ENCODE measurements around the gene XRN1. TPM values are rescaled to one million over a fixed set of nuclear protein-coding genes. Genes with fewer than 3 reads are reported as not detected.
"Not testable (repeated sequence)": the region's sequence is repeated elsewhere in the genome, so short reads cannot be mapped to it uniquely, and the experiment has no call there.

XRN1 gene
- total RNA-seq, 1 experiment from 2014 or later, result 29.9 TPM

- ATAC-seq (peak; percentile 74), DNase-seq (ENCODE audit: low read depth, low spot score) (no peak)
- no peaks in the 10 kb centered on the region for H3K27me3 ChIP-seq (ENCODE audit: control insufficient read depth, insufficient read depth, low read length)
- 0 out of 2 replicates have a peak, but pooled peaks cover 3% of the 10 kb centered on the region for H3K36me3 ChIP-seq (ENCODE audit: control insufficient read depth, insufficient read depth, low read length)
- ChIA-PET CTCF (no interaction called here), POLR2A (no interaction called here)
- no peaks in the 10 kb centered on the region for H3K4me1 ChIP-seq (ENCODE audit: control insufficient read depth, insufficient read depth, low read length)
- TF ChIP-seq CTCF (IDR thresholded peaks at IDR 0.05) (peak; percentile 67; the same call in 1 of the 2 replicates), REST (IDR thresholded peaks at IDR 0.05; ENCODE audit: insufficient read depth in 1 of 2, low read depth in 2 of 2, low read length in 1 of 2) (no peak)
- BruUV-seq (replicated peaks), result no TSS peak
- no peak overlapping the region for H3K4me3 ChIP-seq (ENCODE audit: low read depth in 2 of 2, low read length in 2 of 2)
- in situ Hi-C loops (cut with HindIII; ENCODE audit: low pct_unique_long_range_greater_than_20kb, low sequenced_read_pairs), result no loop called here
- H3K9me3 ChIP-seq (ENCODE audit: control insufficient read depth, insufficient read depth, low read depth, low read length), result no peaks in the 10 kb centered on the region
- H3K27ac ChIP-seq (ENCODE audit: low read length), result no peak overlapping the region
- intact Hi-C loops (cut with micrococcal nuclease; ENCODE audit: unreplicated experiment), result no loop called here
Measured at GRCh38 chr3:142366434-142366833, 81.4 kb downstream of the XRN1 start.

GRCh38 chr3:142363936-142364467, 83.8 kb downstream of the XRN1 start:
- H3K4me1 ChIP-seq (ENCODE audit: control insufficient read depth, insufficient read depth, low read length), result no peaks in the 10 kb centered on the region
- in situ Hi-C loops (cut with HindIII; ENCODE audit: low pct_unique_long_range_greater_than_20kb, low sequenced_read_pairs), result no loop called here
- 0 out of 2 replicates have a peak, but pooled peaks cover 3% of the 10 kb centered on the region for H3K36me3 ChIP-seq (ENCODE audit: control insufficient read depth, insufficient read depth, low read length)
- no TSS peak for BruUV-seq (replicated peaks)
- no peak overlapping the region for H3K27ac ChIP-seq (ENCODE audit: low read length)
- no peaks in the 10 kb centered on the region for H3K9me3 ChIP-seq (ENCODE audit: control insufficient read depth, insufficient read depth, low read depth, low read length)
- POLR2A ChIA-PET, result no interaction called here
- intact Hi-C loops (cut with micrococcal nuclease; ENCODE audit: unreplicated experiment), result no loop called here
- CTCF ChIA-PET, result interaction anchor here (0.6 kb wide), 1 partner anchor 1111 kb away, joined by 3 read pairs; no protein-coding TSS in a partner anchor
- no peak for ATAC-seq
- no peak for DNase-seq (ENCODE audit: low read depth, low spot score)
- TF ChIP-seq SIN3A (IDR thresholded peaks at IDR 0.05; ENCODE audit: borderline replicate concordance, insufficient read depth, low read depth, low read length) (no peak), REST (IDR thresholded peaks at IDR 0.05; ENCODE audit: insufficient read depth in 1 of 2, low read depth in 2 of 2, low read length in 1 of 2) (no peak), CTCF (IDR thresholded peaks at IDR 0.05) (no peak), POLR2AphosphoS5 (IDR thresholded peaks at IDR 0.05; ENCODE audit: low read depth, low read length) (no peak), TCF7L2 (IDR thresholded peaks at IDR 0.05; ENCODE audit: low read depth, low read length) (no peak)
- H3K4me3 ChIP-seq (ENCODE audit: low read depth in 2 of 2, low read length in 2 of 2), result no peak overlapping the region
- H3K27me3 ChIP-seq (ENCODE audit: control insufficient read depth, insufficient read depth, low read length), result no peaks in the 10 kb centered on the region

- H3K4me3 ChIP-seq (ENCODE audit: low read depth in 2 of 2, low read length in 2 of 2); intact Hi-C loops (cut with micrococcal nuclease; ENCODE audit: unreplicated experiment); in situ Hi-C loops (cut with HindIII; ENCODE audit: low pct_unique_long_range_greater_than_20kb, low sequenced_read_pairs); H3K4me1 ChIP-seq (ENCODE audit: control insufficient read depth, insufficient read depth, low read length); POLR2A ChIA-PET; ATAC-seq; H3K36me3 ChIP-seq (ENCODE audit: control insufficient read depth, insufficient read depth, low read length); H3K27ac ChIP-seq (ENCODE audit: low read length); BruUV-seq (replicated peaks); H3K27me3 ChIP-seq (ENCODE audit: control insufficient read depth, insufficient read depth, low read length); H3K9me3 ChIP-seq (ENCODE audit: control insufficient read depth, insufficient read depth, low read depth, low read length); DNase-seq (ENCODE audit: low read depth, low spot score): not testable (repeated sequence)
- CTCF ChIA-PET, result interaction anchor here (0.6 kb wide), 1 partner anchor 1111 kb away, joined by 3 read pairs; no protein-coding TSS in a partner anchor
Measured at GRCh38 chr3:142363433-142363832, 84.4 kb downstream of the XRN1 start.

Data from Panc1 (cell line).